Pancreas (tissue), 10 donors: Measurements from ENCODE around the gene CAPN13. TPM values are rescaled to one million over a fixed set of nuclear protein-coding genes. Genes with fewer than 3 reads are reported as not detected.

Experiments
- ATAC-seq, 4 donors: fragments of 200-7000 bp; cut with Tn5 transposase; one replicate each; pipeline versions ENCODE4 v1.8.0 to v1.9.1; 2020; ENCODE audit warnings: mild to moderate bottlenecking in 4 of 4, moderate library complexity in 4 of 4
- DNase-seq, 6 donors: peaks; one replicate each; pipeline ENCODE4 v3.0.0-alpha.2; 2020
- FAIRE-seq: peaks from 2 replicates; lab custom pipeline; 2012; peaks lifted over from hg19 to GRCh38; lab: Jason Lieb, UNC
- H3K27ac ChIP-seq, 4 donors: fragments of 200-600 bp; sonication (generic); 1 replicate in 3 of 4; 2 replicates in 1 of 4; pipeline versions ENCODE4 v1.5.0 to v1.8.0; 2020
- H3K27me3 ChIP-seq, 4 donors: fragments of 200-600 bp; one replicate each; pipeline ENCODE4 v1.8.0; 2021
- H3K36me3 ChIP-seq, 3 donors: fragments of 200-600 bp; sonication (generic) in 1 of 3; one replicate each; pipeline versions ENCODE4 v1.5.0 to v1.8.0; 2020 to 2021
- H3K4me1 ChIP-seq, 3 donors: fragments of 200-600 bp; one replicate each; pipeline ENCODE4 v1.8.0; 2021
- H3K4me3 ChIP-seq, 4 donors: fragments of 200-600 bp; sonication (generic) in 2 of 4; one replicate each; pipeline versions ENCODE4 v1.5.0 to v1.8.0; 2020 to 2021
- H3K9me3 ChIP-seq, 4 donors: fragments of 200-600 bp; one replicate each; pipeline ENCODE4 v1.8.0; 2021
- WGBS, 2 donors: extraction: QIAGEN DNeasy Blood & Tissue Kit; methylation state at CpG; one replicate each; pipeline ENCODE4 v1.1.7; 2013; 5-methylcytosine and 5-hydroxymethylcytosine counted together
- intact Hi-C, 3 donors: fragments of 100-400 bp; cut with DNase I; formaldehyde crosslinking; loops; one replicate each; pipeline versions ENCODE4 v1.11.1 to v1.14.2; 2022
- polyA plus RNA-seq, 2 donors: library from polyadenylated mRNA; stranded (reverse); fragments of 200-250 nt; gene quantifications; one replicate each; pipeline ENCODE4 v1.2.3, GENCODE V29; 2013
- total RNA-seq, 6 donors: library from RNA; stranded (reverse); fragmentation: NEBNext Ultra II Directional in 4 of 6; extraction: Animal tissue kit (Norgen Biotek cat#: 25700) in 4 of 6; gene quantifications; one replicate each; pipeline versions ENCODE4 v1.2.1 to v1.2.4, GENCODE V29; 2021 to 2023
- TF ChIP-seq, protein P1 (sequence below), 4 donors: fragments of 200-600 bp; sonication (generic) in 3 of 4; IDR thresholded peaks; one replicate each; pipeline versions ENCODE4 v1.5.0 to v1.8.0; 2021; ENCODE audit warnings: antibody characterized with exemption in 4 of 4
- donor health status: healthy with polysubstance abuse.
- donor health status: DM: no; HTN: no; CAD: no; lungs with moderate emphysema.
- donor health status: DM: no; HTN: no; CAD: no.
- donor health status: control.
- donor health status: control.
- donor health status: Bipolar disorder and iron deficiency.
- donor health status: DM: yes; HTN: yes; CAD: no.
- donor health status: DM: no; HTN: no; CAD: no.
- donor health status: DM: no; HTN: no; CAD: no.
- donor health status: DM: yes; HTN: yes; CAD: no.

CAPN13 gene
- total and polyA plus RNA-seq, 8 donors: 2.7 to 18.3 (median 6.5) TPM

DNA sequence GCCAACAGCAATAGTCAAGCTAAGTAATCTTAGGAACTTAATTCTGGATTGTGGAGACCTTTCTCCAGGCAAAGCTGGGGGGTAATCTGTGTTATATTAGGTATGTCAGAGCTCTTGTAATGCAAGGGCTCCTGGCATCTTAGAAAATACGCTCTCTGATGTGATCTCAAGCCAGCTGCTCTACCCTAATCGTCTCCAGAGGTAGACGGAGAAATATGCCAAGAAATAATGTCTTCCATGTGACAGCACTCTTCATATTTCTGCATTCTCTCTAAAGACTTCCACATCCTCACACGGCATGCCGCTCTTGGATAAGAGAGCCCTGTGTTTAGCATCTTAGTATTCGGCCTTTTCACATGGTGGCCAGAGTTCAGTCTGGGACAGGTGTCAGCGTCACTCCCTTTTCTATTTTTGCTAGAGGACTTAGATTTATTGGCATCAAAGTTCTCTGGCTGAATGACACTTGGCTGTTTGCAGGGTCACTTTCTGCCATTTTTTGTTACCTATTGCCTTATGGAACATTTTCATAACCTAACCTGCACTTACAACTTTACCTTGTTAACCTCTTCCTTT, 25.2 kb downstream of the CAPN13 start:
- ATAC-seq (no peak), DNase-seq (no peak), FAIRE-seq (no peak)
- Histone ChIP-seq H3K4me1 (no peaks in the 10 kb centered on the region), H3K9me3 (no peaks in the 10 kb centered on the region), H3K36me3 (no peaks in the 10 kb centered on the region), H3K27ac (no peak overlapping the region), H3K4me3 (no peak overlapping the region), H3K27me3 (no peaks in the 10 kb centered on the region)
- WGBS, 2 donors: 69 to 72% methylated on average over 7 of the region's 7 CpGs
- intact Hi-C loops: no loop called here
- TF ChIP-seq, protein P1, sequence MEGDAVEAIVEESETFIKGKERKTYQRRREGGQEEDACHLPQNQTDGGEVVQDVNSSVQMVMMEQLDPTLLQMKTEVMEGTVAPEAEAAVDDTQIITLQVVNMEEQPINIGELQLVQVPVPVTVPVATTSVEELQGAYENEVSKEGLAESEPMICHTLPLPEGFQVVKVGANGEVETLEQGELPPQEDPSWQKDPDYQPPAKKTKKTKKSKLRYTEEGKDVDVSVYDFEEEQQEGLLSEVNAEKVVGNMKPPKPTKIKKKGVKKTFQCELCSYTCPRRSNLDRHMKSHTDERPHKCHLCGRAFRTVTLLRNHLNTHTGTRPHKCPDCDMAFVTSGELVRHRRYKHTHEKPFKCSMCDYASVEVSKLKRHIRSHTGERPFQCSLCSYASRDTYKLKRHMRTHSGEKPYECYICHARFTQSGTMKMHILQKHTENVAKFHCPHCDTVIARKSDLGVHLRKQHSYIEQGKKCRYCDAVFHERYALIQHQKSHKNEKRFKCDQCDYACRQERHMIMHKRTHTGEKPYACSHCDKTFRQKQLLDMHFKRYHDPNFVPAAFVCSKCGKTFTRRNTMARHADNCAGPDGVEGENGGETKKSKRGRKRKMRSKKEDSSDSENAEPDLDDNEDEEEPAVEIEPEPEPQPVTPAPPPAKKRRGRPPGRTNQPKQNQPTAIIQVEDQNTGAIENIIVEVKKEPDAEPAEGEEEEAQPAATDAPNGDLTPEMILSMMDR (IDR thresholded peaks at IDR 0.05): no peak

DNA sequence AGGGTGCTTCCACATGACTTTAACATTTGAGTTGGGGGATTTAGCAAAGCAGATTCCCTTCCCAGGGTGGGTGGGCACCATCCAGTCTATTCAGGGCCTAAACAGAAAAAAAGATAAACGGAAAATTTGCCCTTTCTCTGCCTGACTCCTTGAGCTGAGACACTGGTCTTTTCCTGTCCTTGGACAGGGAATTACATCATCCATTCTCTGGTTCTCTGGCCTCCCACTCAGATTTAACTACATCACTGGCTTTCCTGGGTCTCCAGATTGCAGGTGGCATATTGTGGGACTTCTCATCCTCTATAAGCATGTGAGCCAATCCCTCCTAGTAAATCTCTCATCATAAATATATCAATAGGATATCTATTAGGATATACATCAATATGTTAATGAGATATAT, 25.8 kb downstream of the CAPN13 start:
- Histone ChIP-seq H3K36me3 (no peaks in the 10 kb centered on the region), H3K27me3 (no peaks in the 10 kb centered on the region), H3K4me1 (no peaks in the 10 kb centered on the region), H3K4me3 (no peak overlapping the region), H3K27ac (no peak overlapping the region), H3K9me3 (no peaks in the 10 kb centered on the region)
- WGBS, 2 donors: 82 to 88% methylated on average over 1 of the region's 1 CpG
- DNase-seq (no peak), ATAC-seq (no peak), FAIRE-seq (no peak)
- TF ChIP-seq, protein P1 (IDR thresholded peaks at IDR 0.05): no peak
- intact Hi-C loops: no loop called here

DNA sequence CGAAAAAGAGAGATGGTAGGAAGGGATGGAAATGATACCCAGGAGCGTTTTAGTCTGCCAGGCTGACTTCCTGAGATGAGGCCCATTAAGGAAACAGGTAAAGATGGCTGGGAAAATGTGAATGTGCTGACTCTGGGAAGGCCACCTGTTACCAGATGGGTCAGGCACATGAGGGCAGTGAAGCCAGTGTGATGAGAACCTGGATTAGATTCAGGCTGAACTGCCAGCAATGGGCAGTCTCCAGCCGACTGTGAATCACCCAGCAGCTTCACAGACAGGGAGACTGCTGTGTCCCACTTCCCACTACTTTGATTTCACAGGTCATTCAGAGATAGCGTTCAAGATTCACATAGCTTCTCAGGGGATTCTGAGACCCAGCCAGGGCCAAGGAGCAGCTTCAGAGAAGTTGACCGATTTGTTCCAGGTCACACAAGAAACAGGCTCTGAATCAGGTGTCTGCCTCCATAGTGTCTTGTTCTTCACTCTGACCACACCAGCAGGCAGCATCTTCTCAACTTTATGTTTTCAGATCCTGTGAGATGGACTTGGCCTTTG, 26.4 kb downstream of the CAPN13 start:
- no peak for DNase-seq
- Histone ChIP-seq H3K4me1 (no peaks in the 10 kb centered on the region), H3K9me3 (no peaks in the 10 kb centered on the region), H3K36me3 (no peaks in the 10 kb centered on the region), H3K27me3 (no peaks in the 10 kb centered on the region), H3K4me3 (no peak overlapping the region), H3K27ac (no peak overlapping the region)
- TF ChIP-seq, protein P1 (IDR thresholded peaks at IDR 0.05): no peak
- no peak for ATAC-seq
- intact Hi-C loops: no loop called here
- no peak for FAIRE-seq
- 80 to 90% methylated on average over 5 of the region's 5 CpGs for WGBS, 2 donors

DNA sequence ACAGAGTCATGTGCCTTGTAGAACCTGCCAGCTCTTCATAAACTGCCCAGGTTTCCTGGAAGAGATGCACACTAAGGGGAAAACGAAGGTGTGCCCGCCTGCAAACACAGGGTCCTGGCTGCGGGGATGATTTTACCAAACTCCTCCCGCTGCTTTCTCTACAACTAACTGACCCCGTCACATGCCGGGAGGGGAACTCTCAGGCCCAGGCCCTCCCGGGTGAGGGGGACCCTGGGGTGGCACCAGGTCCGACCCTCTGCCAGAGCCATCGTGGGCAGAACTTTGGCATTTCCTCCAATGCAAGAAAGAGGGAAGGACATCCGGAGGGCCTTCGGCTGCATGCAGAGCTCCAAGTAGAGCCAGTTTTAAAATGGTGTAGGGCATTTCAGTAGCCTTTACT, 28.6 kb downstream of the CAPN13 start:
- WGBS, 2 donors: 90 to 98% methylated on average over 11 of the region's 11 CpGs
- DNase-seq (no peak), FAIRE-seq (no peak)

More for the DNA sequence above, 28.6 kb downstream of the CAPN13 start:
- no peak overlapping the region for H3K4me3 ChIP-seq
- no peak for ATAC-seq
- no peaks in the 10 kb centered on the region for H3K4me1 ChIP-seq
- H3K36me3 ChIP-seq: no peaks in the 10 kb centered on the region
- TF ChIP-seq, protein P1 (IDR thresholded peaks at IDR 0.05): no peak
- H3K27ac ChIP-seq: no peak overlapping the region
- no peaks in the 10 kb centered on the region for H3K27me3 ChIP-seq
- H3K9me3 ChIP-seq: no peaks in the 10 kb centered on the region
- intact Hi-C loops: no loop called here
